Liver (tissue), 9 donors: ENCODE measurements around the gene ERMAP. TPM values are rescaled to one million over a fixed set of nuclear protein-coding genes. Genes with fewer than 3 reads are reported as not detected.

Experiments used
- DNase-seq: peaks from one replicate; pipeline ENCODE4 v3.0.0-alpha.2; 2017; ENCODE audit warnings: low spot score
- H3K27ac ChIP-seq, 2 donors: one replicate each; pipeline ENCODE4 v1.7.0; 2013; ENCODE audit warnings: inconsistent platforms in 2 of 2, low read length in 2 of 2, control low read depth in 1 of 2, low read depth in 1 of 2, mild to moderate bottlenecking in 1 of 2
- H3K27me3 ChIP-seq, 4 donors: one replicate each; pipeline versions ENCODE4 v1.6.1 to v1.7.0; 2013; ENCODE audit warnings: low read length in 3 of 4, inconsistent platforms in 1 of 4, mild to moderate bottlenecking in 1 of 4, moderate library complexity in 1 of 4; ENCODE audit not compliant: control insufficient read depth in 4 of 4, insufficient read depth in 4 of 4
- H3K36me3 ChIP-seq, 4 donors: one replicate each; pipeline versions ENCODE4 v1.6.1 to v1.7.0; 2013; ENCODE audit warnings: low read length in 3 of 4, mild to moderate bottlenecking in 3 of 4, low read depth in 1 of 4, moderate library complexity in 1 of 4; ENCODE audit not compliant: control insufficient read depth in 4 of 4, insufficient read depth in 3 of 4
- H3K4me1 ChIP-seq, 4 donors: one replicate each; pipeline versions ENCODE4 v1.6.1 to v1.7.0; 2013; ENCODE audit warnings: low read length in 3 of 4, mild to moderate bottlenecking in 3 of 4, moderate library complexity in 1 of 4; ENCODE audit not compliant: control insufficient read depth in 4 of 4, insufficient read depth in 4 of 4
- H3K4me3 ChIP-seq, 3 donors: one replicate each; pipeline versions ENCODE4 v1.6.1 to v1.7.0; 2013; ENCODE audit warnings: low read length in 3 of 3, control low read depth in 1 of 3, low read depth in 1 of 3, mild to moderate bottlenecking in 1 of 3
- H3K9ac ChIP-seq, 2 donors: one replicate each; pipeline ENCODE4 v1.7.0; 2013; ENCODE audit warnings: low read length in 2 of 2, mild to moderate bottlenecking in 2 of 2, moderate library complexity in 2 of 2, control low read depth in 1 of 2, low read depth in 1 of 2
- H3K9me3 ChIP-seq, 4 donors: one replicate each; pipeline versions ENCODE4 v1.6.1 to v1.7.0; 2013; ENCODE audit warnings: low read length in 3 of 4; ENCODE audit not compliant: control insufficient read depth in 4 of 4
- ATF3 ChIP-seq: IDR thresholded peaks from 2 replicates; pipeline ENCODE4 v1.6.1; 2016; ENCODE audit warnings: antibody characterized with exemption
- EGR1 ChIP-seq, 2 donors: IDR thresholded peaks; 2 replicates each; pipeline ENCODE4 v1.6.1; 2016 to 2018; ENCODE audit warnings: antibody characterized with exemption in 2 of 2, low read depth in 2 of 2
- FOXA1 ChIP-seq: IDR thresholded peaks from 2 replicates; pipeline ENCODE4 v1.6.1; 2016; ENCODE audit warnings: antibody characterized with exemption
- FOXA2 ChIP-seq: IDR thresholded peaks from 2 replicates; pipeline ENCODE4 v1.6.1; 2016; ENCODE audit warnings: antibody characterized with exemption
- GABPA ChIP-seq, 2 donors: IDR thresholded peaks in 1 of 2; conservative IDR thresholded peaks in 1 of 2; 2 replicates each; pipeline ENCODE4 v1.6.1; 2016; ENCODE audit warnings: antibody characterized with exemption in 2 of 2, mild to moderate bottlenecking in 1 of 2, moderate library complexity in 1 of 2
- HNF4G ChIP-seq: IDR thresholded peaks from 2 replicates; pipeline ENCODE4 v1.6.1; 2016; ENCODE audit warnings: antibody characterized with exemption
- JUND ChIP-seq, 2 donors: IDR thresholded peaks; 2 replicates each; pipeline ENCODE4 v1.6.1; 2016; ENCODE audit warnings: antibody characterized with exemption in 2 of 2
- MAX ChIP-seq: IDR thresholded peaks from 2 replicates; pipeline ENCODE4 v1.6.1; 2016; ENCODE audit warnings: antibody characterized with exemption
- NR2F2 ChIP-seq: IDR thresholded peaks from 2 replicates; pipeline ENCODE4 v1.6.1; 2016; ENCODE audit warnings: antibody characterized with exemption
- RAD21 ChIP-seq, 2 donors: IDR thresholded peaks; 2 replicates each; pipeline ENCODE4 v1.6.1; 2016; ENCODE audit warnings: antibody characterized with exemption in 2 of 2, mild to moderate bottlenecking in 2 of 2
- REST ChIP-seq: IDR thresholded peaks from 2 replicates; pipeline ENCODE4 v1.6.1; 2016; ENCODE audit warnings: antibody characterized with exemption, mild to moderate bottlenecking
- RXRA ChIP-seq, 2 donors: IDR thresholded peaks; 2 replicates each; pipeline ENCODE4 v1.6.1; 2017 to 2018; ENCODE audit warnings: antibody characterized with exemption in 2 of 2, mild to moderate bottlenecking in 1 of 2
- SP1 ChIP-seq: IDR thresholded peaks from 2 replicates; pipeline ENCODE4 v1.6.1; 2018; ENCODE audit warnings: antibody characterized with exemption, mild to moderate bottlenecking
- TAF1 ChIP-seq: conservative IDR thresholded peaks from 2 replicates; pipeline ENCODE4 v1.6.1; 2016; ENCODE audit warnings: antibody characterized with exemption, mild to moderate bottlenecking
- YY1 ChIP-seq: IDR thresholded peaks from 2 replicates; pipeline ENCODE4 v1.6.1; 2016; ENCODE audit warnings: antibody characterized with exemption, mild to moderate bottlenecking
- ZBTB33 ChIP-seq: IDR thresholded peaks from 2 replicates; pipeline ENCODE4 v1.6.1; 2016; ENCODE audit warnings: antibody characterized with exemption
- WGBS: extraction: QIAGEN DNeasy Blood & Tissue Kit; methylation state at CpG from one replicate; pipeline ENCODE4 v1.1.7; 2013; 5-methylcytosine and 5-hydroxymethylcytosine counted together
- polyA plus RNA-seq, 2 donors: library from polyadenylated mRNA; stranded (reverse) in 1 of 2; unstranded in 1 of 2; fragments of 200-250 nt in 1 of 2; fragments of >200 nt in 1 of 2; fragmentation: Nextera tagmentation in 1 of 2; extraction: Ambion mirVana in 1 of 2; gene quantifications; one replicate each; pipeline versions ENCODE4 v1.2.1 to v1.2.3, GENCODE V29; 2013 to 2015
- total RNA-seq, 2 donors: library from RNA; depleted of rRNA; stranded (reverse); fragments of >200 nt; gene quantifications; one replicate each; pipeline ENCODE4 v1.2.3, GENCODE V29; 2014
- donor health status: healthy.
- donor health status: healthy.
- donor health status: healthy.
- donor health status: healthy.
- donor health status: healthy.

Gene ERMAP
- total and polyA plus RNA-seq, 4 donors: 3.9 to 96.9 (median 9.0) TPM

- 52% methylated on average over 7 of the region's 7 CpGs for WGBS
- no peaks in the 10 kb centered on the region for H3K9me3 ChIP-seq
- peak overlapping the region; percentile 77 to 96 (median 77) for H3K4me3 ChIP-seq
- no peaks in the 10 kb centered on the region for H3K27me3 ChIP-seq
- TF ChIP-seq ZBTB33 (no peak), ATF3 (no peak), FOXA1 (no peak), MAX (no peak)
- peak overlapping the region in 1 of 2 donors; percentile 50 for H3K9ac ChIP-seq
- peaks cover 0 to 2% (median 0%) of the 10 kb centered on the region in 4 donors for H3K36me3 ChIP-seq
- no peak for DNase-seq
- peaks cover 8 to 31% (median 25%) of the 10 kb centered on the region in 4 donors for H3K4me1 ChIP-seq
- peak overlapping the region; percentile 48 to 96 for H3K27ac ChIP-seq
Observed at GRCh38 chr1:42815941-42816584, 859 bp upstream of the ERMAP start.

GRCh38 chr1:42817440-42817767, 482 bp downstream of the ERMAP start:
- no peaks in the 10 kb centered on the region for H3K27me3 ChIP-seq
- H3K27ac ChIP-seq: peak overlapping the region; percentile 96 to 99
- peak overlapping the region; percentile 58 to 96 (median 69) for H3K4me3 ChIP-seq
- peaks cover 10 to 37% (median 29%) of the 10 kb centered on the region in 4 donors for H3K4me1 ChIP-seq
- H3K9ac ChIP-seq: peak overlapping the region; percentile 63 to 66
- TF ChIP-seq SP1 (no peak), HNF4G (no peak), ZBTB33 (no peak), FOXA1 (no peak), YY1 (no peak), NR2F2 (no peak), RXRA (IDR thresholded peaks at IDR 0.05) (no peak), TAF1 (no peak), JUND (IDR thresholded peaks at IDR 0.05) (no peak), EGR1 (IDR thresholded peaks at IDR 0.05; ENCODE audit: low read depth in 2 of 2) (no peak), FOXA2 (no peak), GABPA (IDR thresholded peaks at IDR 0.05 in 1 of 2, conservative IDR thresholded peaks at IDR 0.05 in 1 of 2) (no peak)
- WGBS: 1% methylated on average over 13 of the region's 13 CpGs
- no peaks in the 10 kb centered on the region for H3K36me3 ChIP-seq
- H3K9me3 ChIP-seq: no peaks in the 10 kb centered on the region
- no peak for DNase-seq

- peak overlapping the region; percentile 58 to 96 (median 69) for H3K4me3 ChIP-seq
- H3K9me3 ChIP-seq: no peaks in the 10 kb centered on the region
- H3K36me3 ChIP-seq: no peaks in the 10 kb centered on the region
- no peak for DNase-seq
- peak overlapping the region in 1 of 2 donors; percentile 63 for H3K9ac ChIP-seq
- no peaks in the 10 kb centered on the region for H3K27me3 ChIP-seq
- H3K4me1 ChIP-seq: peaks cover 10 to 43% (median 35%) of the 10 kb centered on the region in 4 donors
- WGBS: 41% methylated on average over 3 of the region's 3 CpGs
- peak overlapping the region; percentile 96 to 99 for H3K27ac ChIP-seq
- TF ChIP-seq HNF4G (peak; percentile 28), RXRA (IDR thresholded peaks at IDR 0.05) (peak; percentile 94 to 97), RAD21 (IDR thresholded peaks at IDR 0.05) (peak; percentile 36 to 54), JUND (IDR thresholded peaks at IDR 0.05) (peak; percentile 60 to 81), YY1 (peak; percentile 88), SP1 (peak; percentile 96), TAF1 (peak; percentile 68), MAX (peak; percentile 28), FOXA2 (peak; percentile 71), FOXA1 (peak; percentile 61), REST (peak; percentile 64), NR2F2 (no peak), ATF3 (peak; percentile 46)
Observed at GRCh38 chr1:42817976-42818375, 1.1 kb downstream of the ERMAP start.
